IMR-90 (cell line): ENCODE results near the gene MEF2D. TPM values are rescaled to one million over a fixed set of nuclear protein-coding genes. Genes with fewer than 3 reads are reported as not detected.

Source experiments
- ATAC-seq: fragments of 200-7000 bp; cut with Tn5 transposase; 2 replicates; pipeline ENCODE4 v1.9.1; 2020; ENCODE audit warnings: low read depth, mild to moderate bottlenecking, moderate library complexity
- BruUV-seq: library from RNA; stranded (reverse); fragments of 400-500 nt; replicated peaks from 2 replicates; lab custom pipeline; 2021; lab: Mats Ljungman, UMichigan
- CTCF ChIA-PET: fragments of 300-600 bp; formaldehyde crosslinking; extraction: SDS; loops from one replicate; lab custom pipeline; 2021; ENCODE audit warnings: antibody characterized with exemption; lab: Yijun Ruan, JAX
- POLR2A ChIA-PET: fragments of 300-600 bp; sonication (Branson Sonifier 250); formaldehyde crosslinking; loops from one replicate; lab custom pipeline; 2022; ENCODE audit warnings: antibody characterized with exemption; ENCODE audit not compliant: unreplicated experiment; lab: Charles Lee
- DNase-seq: peaks from one replicate; pipeline ENCODE4 v3.0.0; 2013
- H2AFZ ChIP-seq: replicated peaks from 2 replicates; pipeline ENCODE3; 2013; ENCODE audit warnings: low read length, mild to moderate bottlenecking; ENCODE audit not compliant: poor library complexity
- H2AK5ac ChIP-seq: 2 replicates; pipeline ENCODE4 v1.6.1; 2013; ENCODE audit warnings: low read depth, low read length, inconsistent platforms
- H2AK9ac ChIP-seq: replicated peaks from 2 replicates; pipeline ENCODE3; 2013; ENCODE audit warnings: mild to moderate bottlenecking, low read depth, low read length, moderate library complexity; ENCODE audit not compliant: poor library complexity
- H2BK120ac ChIP-seq: 2 replicates; pipeline ENCODE4 v1.6.1; 2013; ENCODE audit warnings: low read depth, low read length, inconsistent platforms
- H2BK15ac ChIP-seq: 3 replicates; pipeline ENCODE4 v1.6.1; 2013; ENCODE audit warnings: low read depth, low read length, inconsistent platforms
- H2BK20ac ChIP-seq: 2 replicates; pipeline ENCODE4 v1.6.1; 2013; ENCODE audit warnings: low read depth, mild to moderate bottlenecking, inconsistent platforms, low read length, moderate library complexity
- H2BK5ac ChIP-seq: 2 replicates; pipeline ENCODE4 v1.6.1; 2013; ENCODE audit warnings: mild to moderate bottlenecking, low read depth, low read length, inconsistent platforms; ENCODE audit not compliant: poor library complexity, severe bottlenecking
- H3K14ac ChIP-seq: replicated peaks from 2 replicates; pipeline ENCODE4 v1.6.1; 2013; ENCODE audit warnings: low read depth, low read length, inconsistent platforms
- H3K18ac ChIP-seq: 2 replicates; pipeline ENCODE4 v1.6.1; 2013; ENCODE audit warnings: low read depth, low read length, control low read depth
- H3K23ac ChIP-seq: 2 replicates; pipeline ENCODE4 v1.6.1; 2013; ENCODE audit warnings: low read depth, low read length, inconsistent platforms
- H3K27ac ChIP-seq: 2 replicates; pipeline ENCODE4 v1.5.1; 2013; ENCODE audit warnings: mild to moderate bottlenecking, control low read depth, low read length; ENCODE audit not compliant: insufficient read depth
- H3K27me3 ChIP-seq: 2 replicates; pipeline ENCODE4 v1.6.1; 2013; ENCODE audit warnings: low read length; ENCODE audit not compliant: control insufficient read depth, insufficient read depth
- H3K36me3 ChIP-seq: 2 replicates; pipeline ENCODE4 v1.6.1; 2013; ENCODE audit warnings: low read length, mixed read lengths; ENCODE audit not compliant: control insufficient read depth, insufficient read depth
- H3K4ac ChIP-seq: 2 replicates; pipeline ENCODE4 v1.6.1; 2013; ENCODE audit warnings: low read depth, low read length, inconsistent platforms
- H3K4me1 ChIP-seq: 2 replicates; pipeline ENCODE4 v1.6.1; 2013; ENCODE audit warnings: low read length, mixed read lengths; ENCODE audit not compliant: control insufficient read depth, insufficient read depth
- H3K4me2 ChIP-seq: 2 replicates; pipeline ENCODE4 v1.6.1; 2013; ENCODE audit warnings: low read depth, mild to moderate bottlenecking, control low read depth, low read length, moderate library complexity
- H3K4me3 ChIP-seq: 2 replicates; pipeline ENCODE4 v1.5.1; 2013; ENCODE audit warnings: low read depth, mild to moderate bottlenecking, control low read depth, low read length, moderate library complexity; ENCODE audit not compliant: insufficient read depth
- H3K56ac ChIP-seq: 2 replicates; pipeline ENCODE4 v1.6.1; 2013; ENCODE audit warnings: low read length, inconsistent platforms; ENCODE audit not compliant: insufficient read depth; ENCODE audit errors: extremely low read depth
- H3K79me1 ChIP-seq, 2 experiments: 2 replicates each; pipeline ENCODE4 v1.6.1; 2013; ENCODE audit warnings: low read length in 2 of 2, inconsistent platforms in 1 of 2, low read depth in 1 of 2
- H3K9ac ChIP-seq: 2 replicates; pipeline ENCODE4 v1.6.1; 2013; ENCODE audit warnings: low read depth, low read length, control low read depth
- H3K9me1 ChIP-seq: 2 replicates; pipeline ENCODE4 v1.6.1; 2013; ENCODE audit warnings: low read length, inconsistent platforms; ENCODE audit not compliant: insufficient read depth
- H3K9me3 ChIP-seq: 2 replicates; pipeline ENCODE4 v1.6.1; 2013; ENCODE audit warnings: low read length; ENCODE audit not compliant: control insufficient read depth, insufficient read depth
- H4K20me1 ChIP-seq: 2 replicates; pipeline ENCODE4 v1.6.1; 2013; ENCODE audit warnings: low read length, inconsistent platforms; ENCODE audit not compliant: insufficient read depth
- H4K5ac ChIP-seq: 2 replicates; pipeline ENCODE4 v1.6.1; 2013; ENCODE audit warnings: mild to moderate bottlenecking, low read depth, low read length, control low read depth
- H4K8ac ChIP-seq, 2 experiments: 2 replicates each; pipeline ENCODE4 v1.6.1; 2013; ENCODE audit warnings: low read depth in 2 of 2, low read length in 2 of 2, control low read depth in 1 of 2, inconsistent platforms in 1 of 2
- H4K91ac ChIP-seq: 2 replicates; pipeline ENCODE4 v1.6.1; 2013; ENCODE audit warnings: low read depth, low read length, inconsistent platforms; ENCODE audit not compliant: insufficient read depth
- CEBPB ChIP-seq: IDR thresholded peaks from 2 replicates; pipeline ENCODE4 v1.6.1; 2012; ENCODE audit warnings: low read depth, low read length, improper control_type of control experiment
- CHD1 ChIP-seq: IDR thresholded peaks from 2 replicates; pipeline ENCODE4 v1.6.1; 2012; ENCODE audit warnings: low read depth, low read length, improper control_type of control experiment
- CTCF ChIP-seq: conservative IDR thresholded peaks from 2 replicates; pipeline ENCODE4 v1.5.1; 2012; ENCODE audit warnings: mild to moderate bottlenecking, low read depth, low read length, improper control_type of control experiment
- MAZ ChIP-seq: IDR thresholded peaks from 2 replicates; pipeline ENCODE4 v1.6.1; 2012; ENCODE audit warnings: low read depth, mild to moderate bottlenecking, low read length, improper control_type of control experiment, moderate library complexity, borderline replicate concordance
- MXI1 ChIP-seq: IDR thresholded peaks from 2 replicates; pipeline ENCODE4 v1.6.1; 2012; ENCODE audit warnings: low read depth, mild to moderate bottlenecking, low read length, moderate library complexity, borderline replicate concordance
- POLR2A ChIP-seq: IDR thresholded peaks from 2 replicates; pipeline ENCODE4 v1.6.1; 2012; ENCODE audit warnings: mild to moderate bottlenecking, low read depth, low read length
- RAD21 ChIP-seq: IDR thresholded peaks from 2 replicates; pipeline ENCODE4 v1.6.1; 2012; ENCODE audit warnings: low read length, improper control_type of control experiment
- RCOR1 ChIP-seq: IDR thresholded peaks from 2 replicates; pipeline ENCODE4 v1.6.1; 2012; ENCODE audit warnings: mild to moderate bottlenecking, low read length, improper control_type of control experiment; ENCODE audit not compliant: insufficient replicate concordance
- RFX5 ChIP-seq: IDR thresholded peaks from 2 replicates; pipeline ENCODE4 v1.8.0; 2012; ENCODE audit warnings: low read depth, mild to moderate bottlenecking, low read length, moderate library complexity
- SMC3 ChIP-seq: fragments of 150-350 bp; IDR thresholded peaks from 2 replicates; pipeline ENCODE4 v1.6.1; 2016; ENCODE audit warnings: low read depth, mild to moderate bottlenecking, antibody characterized with exemption, low read length, moderate library complexity
- USF2 ChIP-seq: fragments of 150-350 bp; IDR thresholded peaks from 2 replicates; pipeline ENCODE4 v1.6.1; 2017; ENCODE audit warnings: mild to moderate bottlenecking, antibody characterized with exemption, low read length, low read depth
- WGBS, 2 experiments: methylation state at CpG; one replicate each; pipeline versions ENCODE4 v1.1.5 to v1.1.7; 2013; ENCODE audit warnings: missing lambda C conversion rate in 2 of 2; ENCODE audit not compliant: insufficient read length in 1 of 2; ENCODE audit errors: extremely low coverage in 2 of 2; 5-methylcytosine and 5-hydroxymethylcytosine counted together
- dilution Hi-C: fragments of 300-500 bp; cut with HindIII; formaldehyde crosslinking; loops from one replicate; pipeline ENCODE4 v1.14.3; 2018; ENCODE audit warnings: low sequenced_read_pairs; ENCODE audit not compliant: unreplicated experiment
- in situ Hi-C: fragments of 300-500 bp; cut with MboI; formaldehyde crosslinking; loops from 3 replicates; pipeline ENCODE4 v1.14.3; 2019; ENCODE audit warnings: low sequenced_read_pairs, inconsistent platforms, mixed read lengths
- intact Hi-C: fragments of 100-400 bp; cut with micrococcal nuclease; formaldehyde crosslinking; loops from 2 replicates; pipeline ENCODE4 v1.10.0; 2022
- polyA plus RNA-seq, 3 experiments: library from polyadenylated mRNA; depleted of rRNA; stranded (reverse); fragments of >200 nt; gene quantifications; 2 replicates each; pipeline ENCODE4 v1.2.3, GENCODE V29; 2012; ENCODE audit warnings: low replicate concordance in 1 of 3
- total RNA-seq: library from RNA; depleted of rRNA; stranded (reverse); fragments of >200 nt; gene quantifications from 2 replicates; pipeline ENCODE4 v1.2.3, GENCODE V29; 2012
- TF ChIP-seq, protein P1 (sequence below): fragments of 150-350 bp; IDR thresholded peaks from 2 replicates; pipeline ENCODE4 v1.6.1; 2016; ENCODE audit warnings: low read depth, mild to moderate bottlenecking, low read length, moderate library complexity, borderline replicate concordance

MEF2D gene
- total and polyA plus RNA-seq, 2 of the 4 experiments (the other 2 are of a cell fraction): 2.9 to 20.0 TPM

- Histone ChIP-seq H2BK5ac (peak overlapping the region; percentile 98), H3K4me1 (peaks cover 51% of the 10 kb centered on the region), H2BK20ac (peak overlapping the region; percentile 41; the same call in 1 of the 2 replicates), H3K9me3 (no peaks in the 10 kb centered on the region), H2AFZ (peak overlapping the region; percentile 92), H3K27ac (peak overlapping the region; percentile 96), H3K4me2 (peak overlapping the region; percentile 86), H3K36me3 (no peaks in the 10 kb centered on the region), H3K56ac (peak overlapping the region; percentile 82), H4K8ac (peak overlapping the region; percentile 90 to 94; a peak in 3 of 4 replicates), H2AK5ac (peak overlapping the region; percentile 74; the same call in 1 of the 2 replicates), H3K9ac (peak overlapping the region; percentile 95), H4K91ac (peak overlapping the region; percentile 100), H3K18ac (peak overlapping the region; percentile 95), H3K4me3 (peak overlapping the region; percentile 92), H3K4ac (peak overlapping the region; percentile 100), H3K79me1 (peaks cover 11 to 62% of the 10 kb centered on the region in 2 experiments; a peak in 3 of 4 replicates), H2BK120ac (peak overlapping the region; percentile 100), H3K9me1 (peaks cover 41% of the 10 kb centered on the region), H3K14ac (peak overlapping the region; percentile 83), H3K27me3 (no peaks in the 10 kb centered on the region), H3K23ac (peak overlapping the region; percentile 89), H2AK9ac (peak overlapping the region; percentile 99), H4K20me1 (peaks cover 45% of the 10 kb centered on the region), H2BK15ac (peak overlapping the region; percentile 63; the same call in 1 of the 3 replicates), H4K5ac (peak overlapping the region; percentile 94)
- 0% methylated on average over 8 of the region's 57 CpGs; no CpG with 5 or more reads in 1 of the 2 experiments for WGBS, 2 experiments
- TSS peak; percentile 81 for BruUV-seq
- ChIA-PET POLR2A (interaction anchor here (0.5 to 1.1 kb wide), 6 partner anchors 21 to 317 kb away, joined by 3 to 11 read pairs (median 6); no protein-coding TSS in a partner anchor), CTCF (interaction anchor here (0.6 to 1.5 kb wide), 6 partner anchors 10 to 55 kb away, joined by 3 to 6 read pairs (median 3); no protein-coding TSS in a partner anchor)
- ATAC-seq: peak; percentile 80
- in situ Hi-C loops (no loop called here), intact Hi-C loops (loop anchor here (1.0 to 10.0 kb wide), 2 partner anchors 26 to 224 kb away; partner anchors contain the start of genes ISG20L2 and METTL25B), dilution Hi-C loops (no loop called here)
- DNase-seq: peak; percentile 96
- peak; percentile 36 for TF ChIP-seq RAD21
- TF ChIP-seq MAZ: peak; percentile 99
- 0 out of 2 replicates have a peak, but pooled peaks have one; percentile 4 for TF ChIP-seq USF2
- TF ChIP-seq, protein P1, sequence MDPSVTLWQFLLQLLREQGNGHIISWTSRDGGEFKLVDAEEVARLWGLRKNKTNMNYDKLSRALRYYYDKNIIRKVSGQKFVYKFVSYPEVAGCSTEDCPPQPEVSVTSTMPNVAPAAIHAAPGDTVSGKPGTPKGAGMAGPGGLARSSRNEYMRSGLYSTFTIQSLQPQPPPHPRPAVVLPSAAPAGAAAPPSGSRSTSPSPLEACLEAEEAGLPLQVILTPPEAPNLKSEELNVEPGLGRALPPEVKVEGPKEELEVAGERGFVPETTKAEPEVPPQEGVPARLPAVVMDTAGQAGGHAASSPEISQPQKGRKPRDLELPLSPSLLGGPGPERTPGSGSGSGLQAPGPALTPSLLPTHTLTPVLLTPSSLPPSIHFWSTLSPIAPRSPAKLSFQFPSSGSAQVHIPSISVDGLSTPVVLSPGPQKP: no peak
- TF ChIP-seq MXI1: peak; percentile 11; the same call in 1 of the 2 replicates
- TF ChIP-seq RFX5: no peak
- TF ChIP-seq CHD1: 0 out of 2 replicates have a peak, but pooled peaks have one; percentile 50
- TF ChIP-seq POLR2A: peak; percentile 86; the same call in 1 of the 2 replicates
- TF ChIP-seq CTCF: peak; percentile 51
- no peak for TF ChIP-seq CEBPB
- no peak for TF ChIP-seq RCOR1
- TF ChIP-seq SMC3: peak; percentile 30
Observed at GRCh38 chr1:156500793-156501506, 375 bp upstream of the MEF2D start.
